Fibroblast of lung (primary cell): ENCODE measurements around the gene NRG4. TPM values are rescaled to one million over a fixed set of nuclear protein-coding genes. Genes with fewer than 3 reads are reported as not detected.

Source experiments
- DNase-seq, 2 donors: peaks; one replicate each; pipeline versions ENCODE4 v3.0.0 to v3.0.0-alpha.2; 2010; ENCODE audit warnings: low read depth in 2 of 2
- H2AFZ ChIP-seq: 2 replicates; pipeline ENCODE4 v1.5.1; 2012; ENCODE audit warnings: low read length, control low read depth, inconsistent platforms
- H3K27ac ChIP-seq: 2 replicates; pipeline ENCODE4 v1.5.1; 2011; ENCODE audit warnings: low read length, control low read depth; ENCODE audit not compliant: insufficient read depth
- H3K27me3 ChIP-seq: 2 replicates; pipeline ENCODE4 v1.5.1; 2011; ENCODE audit warnings: mild to moderate bottlenecking, low read length; ENCODE audit not compliant: control insufficient read depth, insufficient read depth
- H3K36me3 ChIP-seq: 2 replicates; pipeline ENCODE4 v1.5.1; 2011; ENCODE audit warnings: low read length; ENCODE audit not compliant: control insufficient read depth, insufficient read depth
- H3K4me1 ChIP-seq: 2 replicates; pipeline ENCODE4 v1.5.1; 2011; ENCODE audit warnings: low read length; ENCODE audit not compliant: control insufficient read depth, insufficient read depth; ENCODE audit errors: extremely low read depth
- H3K4me2 ChIP-seq: 2 replicates; pipeline ENCODE4 v1.5.1; 2011; ENCODE audit warnings: low read length, control low read depth; ENCODE audit not compliant: insufficient read depth; ENCODE audit errors: extremely low read depth
- H3K4me3 ChIP-seq, 4 experiments: fragments of 200-600 bp in 1 of 4; sonication (generic) in 1 of 4; replicated peaks in 1 of 4; 2 replicates each; pipeline ENCODE4 v1.5.1; 2011 to 2016; ENCODE audit warnings: low read length in 4 of 4, low read depth in 3 of 4, mild to moderate bottlenecking in 3 of 4, control low read depth in 2 of 4, inconsistent platforms in 1 of 4, mixed read lengths in 1 of 4; ENCODE audit not compliant: insufficient read depth in 1 of 4; ENCODE audit errors: control extremely low read depth in 1 of 4
- H3K79me2 ChIP-seq: 2 replicates; pipeline ENCODE4 v1.5.1; 2012; ENCODE audit warnings: mild to moderate bottlenecking, low read length, inconsistent platforms; ENCODE audit not compliant: control insufficient read depth, insufficient read depth
- H3K9ac ChIP-seq: 2 replicates; pipeline ENCODE4 v1.5.1; 2011; ENCODE audit warnings: mild to moderate bottlenecking, low read length, control low read depth; ENCODE audit not compliant: insufficient read depth
- H3K9me3 ChIP-seq: 2 replicates; pipeline ENCODE4 v1.5.1; 2012; ENCODE audit warnings: low read depth, low read length; ENCODE audit not compliant: control insufficient read depth, insufficient read depth
- H4K20me1 ChIP-seq: 2 replicates; pipeline ENCODE4 v1.5.1; 2011; ENCODE audit warnings: low read length; ENCODE audit not compliant: control insufficient read depth, insufficient read depth; ENCODE audit errors: extremely low read depth
- CTCF ChIP-seq, 2 donors: IDR thresholded peaks in 1 of 2; conservative IDR thresholded peaks in 1 of 2; 1 replicate in 1 of 2; 2 replicates in 1 of 2; pipeline ENCODE4 v1.5.1; 2011 to 2012; ENCODE audit warnings: low read length in 2 of 2, control low read depth in 1 of 2, inconsistent platforms in 1 of 2, low read depth in 1 of 2, mild to moderate bottlenecking in 1 of 2
- EZH2 ChIP-seq: IDR thresholded peaks from 2 replicates; pipeline ENCODE4 v1.5.1; 2012; ENCODE audit warnings: low read length, control low read depth, mild to moderate bottlenecking; ENCODE audit errors: missing control alignments
- polyA plus RNA-seq, 2 donors: library from polyadenylated mRNA; depleted of rRNA in 1 of 2; stranded (reverse) in 1 of 2; unstranded in 1 of 2; fragments of >200 nt; gene quantifications; 2 replicates each; pipeline ENCODE4 v1.2.1, GENCODE V29; 2011 to 2012; ENCODE audit warnings: missing spikeins in 1 of 2
- total RNA-seq: library from RNA; depleted of rRNA; stranded (reverse); fragments of >200 nt; gene quantifications from 2 replicates; pipeline ENCODE4 v1.2.1, GENCODE V29; 2014

NRG4 gene
- total and polyA plus RNA-seq, 2 donors (not counting 1 experiment from before 2014, with no cell fraction given): 0.01 TPM; not detected in 1

GRCh38 chr15:75921732-75922703 lies 90.2 kb downstream of the NRG4 start:
- H4K20me1 ChIP-seq: no peaks in the 10 kb centered on the region
- peak; percentile 60 to 92 for DNase-seq
- peaks cover 7% of the 10 kb centered on the region for H3K4me1 ChIP-seq
- no peak overlapping the region for H3K27ac ChIP-seq
- H3K27me3 ChIP-seq: no peaks in the 10 kb centered on the region
- no peak overlapping the region for H3K4me2 ChIP-seq
- H3K9ac ChIP-seq: no peak overlapping the region
- TF ChIP-seq CTCF (conservative IDR thresholded peaks at IDR 0.05 in 1 of 2, IDR thresholded peaks at IDR 0.05 in 1 of 2; ENCODE audit: low read depth in 1 of 2, low read length in 2 of 2): peak; percentile 28 to 52
- no peak for TF ChIP-seq EZH2
- H3K79me2 ChIP-seq: peaks cover 12% of the 10 kb centered on the region
- no peak overlapping the region for H2AFZ ChIP-seq
- no peaks in the 10 kb centered on the region for H3K9me3 ChIP-seq
- no peak overlapping the region for H3K4me3 ChIP-seq
- peaks cover 4% of the 10 kb centered on the region for H3K36me3 ChIP-seq

- no peaks in the 10 kb centered on the region for H4K20me1 ChIP-seq
- DNase-seq: peak in 1 of 2 donors; percentile 66
- peaks cover 10% of the 10 kb centered on the region for H3K79me2 ChIP-seq
These were observed 92.1 kb downstream of the NRG4 start for GRCh38 chr15:75920079-75920478.

More at GRCh38 chr15:75920079-75920478, 92.1 kb downstream of the NRG4 start:
- Histone ChIP-seq H3K9ac (no peak overlapping the region), H3K27me3 (no peaks in the 10 kb centered on the region), H3K9me3 (no peaks in the 10 kb centered on the region), H3K4me3 (no peak overlapping the region), H3K4me1 (peaks cover 7% of the 10 kb centered on the region), H2AFZ (no peak overlapping the region), H3K27ac (no peak overlapping the region), H3K4me2 (no peak overlapping the region), H3K36me3 (peaks cover 1% of the 10 kb centered on the region)
- TF ChIP-seq CTCF (conservative IDR thresholded peaks at IDR 0.05 in 1 of 2, IDR thresholded peaks at IDR 0.05 in 1 of 2; ENCODE audit: low read depth in 1 of 2, low read length in 2 of 2) (no peak), EZH2 (no peak)
